GM21515 (cell line): ENCODE measurements around the gene APIP.

ENCODE experiments used
- ATAC-seq: cut with Tn5 transposase; IDR thresholded peaks from one replicate; pipeline ENCODE4 v1.9.1; 2021; ENCODE audit not compliant: unreplicated experiment

APIP gene

GRCh38 chr11:34916015-34916842 is at the start of gene APIP, which contains the start of gene PDHX:
APIP (minus strand) TSS chr11:34916379; CDS start chr11:34916284, 95 bp downstream.
PDHX (plus strand) TSS chr11:34916618; CDS start chr11:34916656, 38 bp downstream.
- peak; percentile 94 for ATAC-seq

GRCh38 chr11:34964610-34965331 is 48.6 kb upstream of the APIP start:
- ATAC-seq: no peak

GRCh38 chr11:34963351-34963750 is 47.2 kb upstream of the APIP start:
- ATAC-seq: no peak

- no peak for ATAC-seq
Observed at GRCh38 chr11:34962034-34962433, 45.9 kb upstream of the APIP start.

- ATAC-seq: no peak
Observed at GRCh38 chr11:34960277-34960676, 44.1 kb upstream of the APIP start.

- no peak for ATAC-seq
Observed at GRCh38 chr11:34959770-34960169, 43.6 kb upstream of the APIP start.

GRCh38 chr11:34957606-34958005 is 41.4 kb upstream of the APIP start:
- ATAC-seq: no peak

GRCh38 chr11:34957206-34957605 is 41.0 kb upstream of the APIP start:
- no peak for ATAC-seq

GRCh38 chr11:34953955-34954354 is 37.8 kb upstream of the APIP start:
- no peak for ATAC-seq

- ATAC-seq: no peak
Observed at GRCh38 chr11:34948696-34949095, 32.5 kb upstream of the APIP start.

- ATAC-seq: no peak
Observed at GRCh38 chr11:34944692-34945091, 28.5 kb upstream of the APIP start.

GRCh38 chr11:34941688-34942087 is 25.5 kb upstream of the APIP start:
- no peak for ATAC-seq

GRCh38 chr11:34940026-34940677 is 24.0 kb upstream of the APIP start:
- ATAC-seq: no peak

- ATAC-seq: no peak
Observed at GRCh38 chr11:34938611-34939010, 22.4 kb upstream of the APIP start.

GRCh38 chr11:34936945-34937629 is 20.9 kb upstream of the APIP start:
- no peak for ATAC-seq

GRCh38 chr11:34929794-34930763 is 13.9 kb upstream of the APIP start:
- no peak for ATAC-seq

GRCh38 chr11:34928960-34929680 is 12.9 kb upstream of the APIP start:
- no peak for ATAC-seq

GRCh38 chr11:34928268-34928959 is 12.2 kb upstream of the APIP start:
- no peak for ATAC-seq

GRCh38 chr11:34926831-34927132 is 10.6 kb upstream of the APIP start:
- no peak for ATAC-seq
